HUDEP-2 (cell line): ENCODE results near the gene CMIP.
"Not testable (repeated sequence)": the region's sequence is repeated elsewhere in the genome, so short reads cannot be mapped to it uniquely, and the experiment has no call there.

ENCODE experiments used
- DNase-seq, 76 experiments: peaks; one replicate each; lab custom pipeline; 2025; ENCODE audit not compliant: unreplicated experiment in 76 of 76; lab: John Stamatoyannopoulos, UW

CMIP gene

DNA sequence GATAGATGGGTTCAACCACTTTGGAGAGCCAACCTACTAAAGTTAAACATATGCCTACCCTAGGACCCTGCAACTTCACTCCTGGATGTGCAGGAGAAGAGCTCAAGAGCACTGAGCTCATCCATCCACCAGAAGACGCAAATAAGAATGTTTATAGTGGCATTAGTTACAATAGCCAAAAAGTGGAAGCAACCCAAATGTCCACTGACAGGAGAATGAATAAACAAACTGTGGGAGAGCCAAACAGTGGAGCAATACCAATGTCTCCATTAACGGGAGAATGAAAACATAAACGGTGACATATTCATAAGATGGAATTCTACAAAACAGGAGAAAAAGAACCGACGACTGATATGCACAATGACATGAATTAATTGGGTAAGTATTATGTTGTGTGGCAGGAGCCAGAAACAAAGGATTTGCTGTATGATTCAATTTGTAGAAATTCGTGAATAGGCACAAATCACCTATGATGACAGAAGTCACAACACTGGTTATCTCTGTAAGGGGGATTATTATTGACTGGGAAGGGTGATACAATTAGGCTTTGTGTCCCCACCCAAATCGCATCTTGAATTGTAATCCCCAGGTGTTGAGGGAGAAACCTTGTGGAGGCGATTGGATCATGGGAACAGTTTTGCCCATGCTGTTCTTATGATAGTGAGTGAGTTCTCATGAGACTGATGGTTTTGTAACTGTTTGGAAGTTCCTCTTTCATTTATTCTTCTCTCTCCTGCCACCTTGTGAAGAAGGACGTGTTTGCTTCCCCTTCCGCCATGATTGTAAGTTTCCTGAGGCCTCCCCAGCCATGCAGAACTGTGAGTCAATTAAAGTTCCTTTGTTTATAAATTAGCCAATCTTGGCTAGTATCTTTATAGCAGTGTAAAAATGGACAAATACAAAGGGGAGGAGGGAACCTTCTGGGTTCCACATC lies 276.6 kb downstream of the CMIP start:
- no peak for DNase-seq

GRCh38 chr16:81723098-81723723 lies 278.6 kb downstream of the CMIP start:
- DNase-seq: peak in 43 of 76 experiments; percentile 9 to 85 (median 64)

- DNase-seq: no peak
Measured at GRCh38 chr16:81728435-81728834, 283.8 kb downstream of the CMIP start.

- DNase-seq: no peak
Measured at GRCh38 chr16:81729451-81729850, 284.8 kb downstream of the CMIP start.

GRCh38 chr16:81730090-81731051 lies 285.8 kb downstream of the CMIP start:
- peak in 28 of 76 experiments; percentile 8 to 54 (median 28) for DNase-seq

- DNase-seq: no peak
Measured at GRCh38 chr16:81731649-81732048, 287.0 kb downstream of the CMIP start.

DNA sequence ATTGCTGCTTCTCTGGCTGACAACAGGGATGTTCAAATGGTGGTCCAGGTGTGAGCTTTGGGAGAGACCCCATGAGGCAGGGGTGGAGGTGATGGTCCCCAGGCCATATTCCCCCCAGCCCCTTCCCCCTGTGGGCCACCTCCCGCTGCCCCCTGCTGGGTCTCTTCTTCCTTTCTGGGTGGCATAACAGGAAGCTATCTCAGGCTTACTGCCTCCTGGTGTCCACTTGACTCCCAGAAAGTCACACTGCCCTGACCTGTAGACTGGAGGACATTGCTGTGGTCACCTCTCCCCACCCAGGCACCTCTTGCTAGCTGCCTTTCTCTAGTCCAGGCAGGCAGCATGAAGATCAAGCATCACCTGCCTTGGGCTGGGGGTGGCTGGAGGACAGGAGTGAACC lies 288.1 kb downstream of the CMIP start:
- DNase-seq: no peak

DNA sequence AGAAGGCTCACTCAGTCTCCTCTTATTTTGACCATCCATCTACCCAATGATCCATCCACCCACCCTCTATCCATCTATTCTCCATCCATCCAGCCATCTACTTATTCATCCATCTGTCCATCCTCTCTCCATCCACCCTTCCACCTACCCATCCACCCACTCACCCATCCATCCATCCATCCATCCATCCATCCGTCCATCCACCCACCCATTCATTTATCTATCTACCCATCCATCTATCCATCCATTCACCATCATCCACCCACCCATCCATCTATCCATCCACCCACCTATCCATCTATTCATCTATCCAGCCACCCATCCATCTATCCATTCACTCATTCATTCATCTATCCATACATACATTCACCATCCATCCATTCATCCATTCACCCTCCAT lies 288.7 kb downstream of the CMIP start:
- no peak for DNase-seq

GRCh38 chr16:81734632-81735434 lies 290.2 kb downstream of the CMIP start:
- no peak for DNase-seq

DNA sequence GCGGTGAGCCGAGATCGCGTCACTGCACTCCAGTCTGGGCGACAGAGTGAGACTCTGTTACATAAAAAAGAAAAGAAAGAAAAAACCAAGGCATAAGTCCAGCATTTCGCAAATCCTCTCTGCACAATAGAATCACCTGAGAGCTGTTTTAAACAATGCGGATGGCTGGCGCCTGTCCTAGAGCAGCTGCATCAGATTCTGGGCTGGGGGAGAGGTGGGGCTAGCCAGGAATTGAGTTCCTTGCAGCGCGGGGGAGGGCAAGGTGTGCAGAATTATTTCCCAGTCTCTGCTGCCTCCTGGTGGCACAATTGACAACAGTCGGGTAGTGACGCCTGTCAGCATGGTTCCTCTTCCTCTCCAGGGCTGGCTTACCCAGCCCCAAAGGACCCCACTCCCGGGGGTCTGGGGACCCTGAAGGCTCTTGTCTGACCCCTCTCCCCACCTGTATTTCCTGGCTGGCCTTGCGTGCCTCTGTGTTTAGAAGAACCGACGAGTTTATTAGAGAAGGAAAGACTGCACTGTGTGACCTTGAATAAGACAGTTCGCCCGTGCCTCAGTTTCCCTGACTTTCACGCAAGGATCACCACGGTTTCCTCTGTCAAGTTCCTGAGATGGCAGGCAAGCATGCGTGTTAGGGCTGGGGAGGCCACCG lies 293.4 kb downstream of the CMIP start:
- peak in 69 of 76 experiments; percentile 5 to 88 (median 66) for DNase-seq

DNA sequence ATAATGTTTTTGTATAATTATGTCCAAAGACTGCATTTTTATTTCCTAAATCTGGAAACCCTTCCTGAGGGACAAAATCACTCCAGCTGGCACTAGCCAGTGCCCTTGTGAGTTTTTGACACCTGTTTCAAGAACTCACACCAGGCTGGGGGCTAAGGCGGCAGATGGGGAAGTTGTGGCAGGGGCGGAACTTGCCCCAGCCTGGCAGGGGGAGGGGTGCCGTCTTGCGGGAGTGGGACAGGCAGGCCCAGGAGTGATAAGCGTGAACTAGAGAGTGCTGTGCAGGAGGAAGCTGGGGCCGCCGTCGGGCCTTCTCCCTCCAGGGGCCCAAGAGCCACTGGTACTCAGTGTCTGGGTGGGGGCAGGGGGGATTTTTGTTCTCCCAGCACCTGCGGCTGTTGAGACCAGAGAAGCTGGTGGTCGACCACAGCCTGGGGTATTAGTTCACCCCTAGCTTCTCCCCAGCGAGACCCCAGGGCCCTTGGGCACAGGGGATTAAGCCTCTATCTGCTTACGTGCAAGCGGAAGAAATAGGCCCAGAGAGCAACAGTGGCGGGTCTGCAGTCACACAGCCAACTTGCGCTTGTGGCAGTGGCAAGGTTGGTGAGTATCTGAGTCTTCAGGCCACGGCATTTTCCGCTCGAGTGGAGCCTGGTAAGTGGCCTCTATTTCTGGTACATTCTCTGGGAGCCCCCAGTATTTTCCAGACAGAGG lies 294.3 kb downstream of the CMIP start:
- DNase-seq: peak in 73 of 76 experiments; percentile 17 to 88 (median 69)

- peak in 23 of 76 experiments; percentile 5 to 43 (median 18) for DNase-seq
Measured at GRCh38 chr16:81739503-81739902, 294.9 kb downstream of the CMIP start.

- DNase-seq: peak in 11 of 76 experiments; percentile 12 to 56 (median 40)
Measured at GRCh38 chr16:81740169-81740568, 295.6 kb downstream of the CMIP start.

DNA sequence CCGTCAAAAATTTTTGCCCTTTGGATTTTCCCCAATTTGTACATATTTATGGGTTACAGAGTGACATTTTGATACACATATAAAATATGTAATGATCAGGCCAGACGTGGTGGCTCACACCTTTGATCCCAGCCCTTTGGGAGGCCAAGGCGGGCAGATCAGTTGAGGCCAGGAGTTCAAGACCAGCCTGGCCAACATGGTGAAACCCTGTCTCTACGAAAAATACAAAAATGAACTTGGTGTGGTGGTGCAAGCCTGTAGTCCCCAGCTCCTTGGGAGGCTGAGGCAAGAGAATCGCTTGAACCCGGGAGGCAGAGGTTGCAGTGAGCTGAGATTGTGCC lies 296.8 kb downstream of the CMIP start:
- not testable (repeated sequence) for DNase-seq

- DNase-seq: no peak
Measured at GRCh38 chr16:81744385-81744784, 299.8 kb downstream of the CMIP start.

DNA sequence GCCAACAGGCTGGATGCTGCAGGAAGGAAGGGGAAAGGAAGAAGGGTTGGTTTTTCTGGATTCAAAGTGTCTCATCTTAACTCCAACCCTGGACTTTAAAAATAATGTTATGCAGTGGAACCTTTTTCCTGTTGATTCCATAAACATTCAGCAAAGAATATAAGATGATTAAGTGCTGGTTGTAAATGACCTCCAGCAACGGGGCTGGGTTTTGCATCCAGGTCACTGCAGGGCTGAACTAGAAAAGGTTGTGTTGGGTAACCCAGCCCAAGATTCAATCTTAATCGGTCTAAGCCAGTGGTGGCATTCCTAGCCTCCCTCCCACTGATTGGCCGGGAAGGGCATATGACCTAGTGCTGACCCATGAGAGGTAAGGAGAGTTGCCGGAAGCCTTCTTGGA lies 300.3 kb downstream of the CMIP start:
- DNase-seq: peak in 4 of 76 experiments; percentile 4 to 22 (median 12)

DNA sequence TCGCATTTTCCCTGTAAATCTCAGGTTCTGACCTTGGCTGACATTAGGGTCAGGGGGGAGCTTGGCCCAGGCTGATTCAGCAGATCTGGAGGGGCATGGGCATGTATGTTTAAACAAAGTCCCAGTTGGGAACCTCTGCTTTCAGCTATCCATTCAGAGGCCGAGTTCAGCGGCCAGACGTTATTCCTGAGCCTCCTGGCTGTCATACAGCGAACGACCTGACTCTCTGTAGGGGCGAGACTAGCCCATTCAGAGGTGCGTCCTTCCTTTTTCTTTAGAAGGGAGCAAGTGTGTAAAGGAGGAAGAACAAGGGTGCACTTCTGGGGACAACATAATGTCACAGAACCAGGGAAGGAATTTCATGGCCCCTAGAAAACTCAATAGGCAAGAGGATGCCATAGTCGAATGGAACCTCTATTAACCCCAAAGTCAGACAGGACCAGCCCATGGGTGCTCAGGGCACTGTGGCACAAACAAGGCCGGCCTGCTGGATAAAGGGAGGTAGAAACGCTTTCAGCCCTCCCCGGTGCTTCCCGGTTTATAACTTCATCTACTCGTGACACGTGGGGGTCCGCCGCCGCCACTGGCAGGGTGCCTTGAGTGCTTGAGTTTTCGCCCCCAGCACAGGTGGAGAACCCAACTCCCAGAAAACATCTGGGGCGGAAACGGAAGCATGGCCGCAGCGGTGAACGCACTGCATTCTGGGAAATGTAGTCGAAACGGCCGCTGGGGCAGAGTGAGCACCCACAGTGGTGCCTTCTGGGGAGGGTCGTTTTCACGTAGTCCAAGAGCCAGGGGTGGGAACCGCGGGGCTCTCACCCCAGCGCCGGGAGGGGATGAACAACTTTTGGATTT lies 301.3 kb downstream of the CMIP start:
- peak in 68 of 76 experiments; percentile 13 to 75 (median 55) for DNase-seq

DNA sequence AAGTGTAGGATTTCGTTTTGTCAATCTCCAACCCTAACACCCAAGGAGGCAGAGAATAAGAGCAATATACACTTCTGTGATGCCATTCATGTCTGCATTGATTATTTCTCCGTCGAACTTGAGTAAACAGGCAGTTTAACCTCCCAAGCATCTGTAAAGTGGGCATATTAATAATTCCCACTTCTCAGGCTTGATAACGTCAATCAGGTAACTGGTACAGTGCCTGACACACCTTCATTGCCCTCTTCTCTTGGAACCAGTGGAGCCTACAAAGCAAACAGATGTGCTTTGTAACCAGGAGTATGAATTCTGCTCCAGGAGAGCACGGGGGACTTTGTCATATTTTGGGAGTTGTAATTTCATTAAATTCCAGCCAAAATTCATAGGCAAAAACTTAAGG lies 302.0 kb downstream of the CMIP start:
- DNase-seq: no peak
